ENCODE measurements around the gene LCP1.
"Not testable (repeated sequence)": the region's sequence is repeated elsewhere in the genome, so short reads cannot be mapped to it uniquely, and the experiment has no call there.

Gene LCP1

DNA sequence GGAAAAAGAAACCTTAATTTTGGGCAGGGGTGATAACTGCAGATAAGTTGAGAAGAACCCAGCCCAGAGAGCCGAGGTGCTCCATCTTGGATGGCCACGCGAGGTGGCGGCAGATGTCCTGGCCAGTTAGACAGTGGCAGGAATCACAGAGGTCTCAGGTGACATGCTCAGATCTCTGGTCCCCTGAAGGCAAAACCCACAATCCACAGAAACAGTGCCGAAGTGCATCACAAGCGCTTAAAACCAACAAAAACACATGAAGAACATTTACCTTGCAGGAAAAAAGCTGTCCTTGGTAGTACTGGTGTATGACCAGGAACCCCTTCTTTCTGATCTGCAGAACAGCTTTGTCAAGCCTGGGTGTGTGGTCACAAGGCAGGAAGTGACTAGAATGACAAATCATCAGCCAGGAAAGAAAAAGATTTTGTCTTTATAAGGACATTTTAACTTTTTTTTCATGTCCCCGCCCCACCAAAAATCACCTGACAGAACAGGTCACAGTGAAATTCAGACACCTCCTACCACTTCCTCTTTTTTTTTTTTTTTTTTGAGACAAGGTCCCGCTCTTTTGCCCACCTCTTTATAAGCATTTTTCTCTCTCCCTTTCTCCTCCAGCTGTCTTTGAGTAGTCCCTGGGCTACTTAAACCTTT lies at the start of gene LCP1:
Gene LCP1, minus strand, starts transcription at position 338 of the 651 bp plus-strand sequence. CDS start 22,515 bp downstream, outside the sequence.
- peak within 1 kb of the TSS; percentile 73 for H3K27ac ChIP-seq
- no peak for DNase-seq (ENCODE audit: low read depth, low spot score)
- H3K9ac ChIP-seq (ENCODE audit: insufficient read length) = peak within 1 kb of the TSS; percentile 34
- H3K4me3 ChIP-seq = peak within 1 kb of the TSS; percentile 22; the same call in 1 of the 2 replicates
- TF ChIP-seq EZH2 (IDR thresholded peaks at IDR 0.05) (no peak), POLR2AphosphoS5 (IDR thresholded peaks at IDR 0.05; ENCODE audit: borderline replicate concordance, low read depth, low read length) (no peak), FOXP2 (optimal IDR thresholded peaks at IDR 0.05; ENCODE audit: control extremely low read depth, extremely low read length, insufficient read depth) (no peak)
- no peaks in the 10 kb centered on the region for H3K9me3 ChIP-seq (ENCODE audit: low read depth, low read length)
- H3K36me3 ChIP-seq (ENCODE audit: insufficient read depth, low read length) = no peaks in the 10 kb centered on the region

- TF ChIP-seq EZH2 (IDR thresholded peaks at IDR 0.05) (no peak), POLR2AphosphoS5 (IDR thresholded peaks at IDR 0.05; ENCODE audit: borderline replicate concordance, low read depth, low read length) (no peak), FOXP2 (optimal IDR thresholded peaks at IDR 0.05; ENCODE audit: control extremely low read depth, extremely low read length, insufficient read depth) (no peak)
- no peaks in the 10 kb centered on the region for H3K9me3 ChIP-seq (ENCODE audit: low read depth, low read length)
- H3K4me3 ChIP-seq = no peak overlapping the region
- H3K36me3 ChIP-seq (ENCODE audit: insufficient read depth, low read length) = peaks cover 3% of the 10 kb centered on the region; the same call in 1 of the 2 replicates
- H3K9ac ChIP-seq (ENCODE audit: insufficient read length) = no peak overlapping the region
- no peak for DNase-seq (ENCODE audit: low read depth, low spot score)
- no peak overlapping the region for H3K27ac ChIP-seq
Observed at GRCh38 chr13:46229251-46229650, 47.3 kb upstream of the LCP1 start.

DNA sequence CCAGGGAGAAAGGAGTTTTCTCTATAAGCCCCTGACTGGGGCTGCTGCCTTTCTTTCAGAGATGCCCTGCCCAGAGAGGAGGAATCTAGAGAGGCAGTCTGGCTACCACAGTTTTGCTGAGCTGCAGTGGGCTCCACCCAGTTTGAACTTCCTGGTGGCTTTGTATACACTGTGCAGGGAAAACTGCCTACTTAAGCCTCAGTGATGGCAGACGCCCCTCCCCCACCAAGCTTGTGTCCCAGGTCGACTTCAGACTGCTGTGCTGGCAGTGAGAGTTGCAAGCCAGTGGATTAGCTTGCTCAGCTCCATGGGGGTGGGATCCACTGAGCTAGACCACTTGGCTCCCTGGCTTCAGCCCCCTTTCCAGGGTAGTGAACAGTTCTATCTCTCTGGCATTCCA lies 38.3 kb upstream of the LCP1 start:
- not testable (repeated sequence) for H3K36me3 ChIP-seq (ENCODE audit: insufficient read depth, low read length); H3K9me3 ChIP-seq (ENCODE audit: low read depth, low read length); H3K4me3 ChIP-seq; DNase-seq (ENCODE audit: low read depth, low spot score); H3K27ac ChIP-seq; H3K9ac ChIP-seq (ENCODE audit: insufficient read length)

- H3K36me3 ChIP-seq (ENCODE audit: insufficient read depth, low read length); DNase-seq (ENCODE audit: low read depth, low spot score); H3K27ac ChIP-seq; H3K9me3 ChIP-seq (ENCODE audit: low read depth, low read length); H3K9ac ChIP-seq (ENCODE audit: insufficient read length); H3K4me3 ChIP-seq: not testable (repeated sequence)
Observed at GRCh38 chr13:46214741-46215140, 32.8 kb upstream of the LCP1 start.

DNA sequence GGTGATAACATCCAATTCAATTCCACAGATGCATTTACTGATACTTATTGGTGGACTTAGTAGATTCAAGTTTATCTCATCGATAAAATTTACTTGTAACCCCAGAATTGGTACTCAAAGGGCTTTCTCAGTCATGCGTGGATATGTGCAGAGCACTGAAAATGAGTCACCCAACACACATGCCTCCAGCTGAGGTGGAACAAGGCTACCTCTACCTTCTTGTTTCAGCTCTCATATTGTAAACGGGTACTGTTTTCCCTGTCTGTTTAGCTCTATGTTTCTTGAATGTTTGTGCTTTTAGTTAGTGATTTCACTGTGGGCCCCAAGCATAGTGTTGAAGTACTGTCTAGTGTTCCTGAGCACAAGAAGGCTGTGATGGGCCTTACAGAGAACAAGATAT lies 31.3 kb upstream of the LCP1 start:
- Histone ChIP-seq H3K9ac (ENCODE audit: insufficient read length) (no peak overlapping the region), H3K9me3 (ENCODE audit: low read depth, low read length) (no peaks in the 10 kb centered on the region), H3K4me3 (no peak overlapping the region), H3K27ac (no peak overlapping the region), H3K36me3 (ENCODE audit: insufficient read depth, low read length) (no peaks in the 10 kb centered on the region)
- TF ChIP-seq EZH2 (IDR thresholded peaks at IDR 0.05) (no peak), FOXP2 (optimal IDR thresholded peaks at IDR 0.05; ENCODE audit: control extremely low read depth, extremely low read length, insufficient read depth) (no peak), POLR2AphosphoS5 (IDR thresholded peaks at IDR 0.05; ENCODE audit: borderline replicate concordance, low read depth, low read length) (no peak)
- no peak for DNase-seq (ENCODE audit: low read depth, low spot score)

DNA sequence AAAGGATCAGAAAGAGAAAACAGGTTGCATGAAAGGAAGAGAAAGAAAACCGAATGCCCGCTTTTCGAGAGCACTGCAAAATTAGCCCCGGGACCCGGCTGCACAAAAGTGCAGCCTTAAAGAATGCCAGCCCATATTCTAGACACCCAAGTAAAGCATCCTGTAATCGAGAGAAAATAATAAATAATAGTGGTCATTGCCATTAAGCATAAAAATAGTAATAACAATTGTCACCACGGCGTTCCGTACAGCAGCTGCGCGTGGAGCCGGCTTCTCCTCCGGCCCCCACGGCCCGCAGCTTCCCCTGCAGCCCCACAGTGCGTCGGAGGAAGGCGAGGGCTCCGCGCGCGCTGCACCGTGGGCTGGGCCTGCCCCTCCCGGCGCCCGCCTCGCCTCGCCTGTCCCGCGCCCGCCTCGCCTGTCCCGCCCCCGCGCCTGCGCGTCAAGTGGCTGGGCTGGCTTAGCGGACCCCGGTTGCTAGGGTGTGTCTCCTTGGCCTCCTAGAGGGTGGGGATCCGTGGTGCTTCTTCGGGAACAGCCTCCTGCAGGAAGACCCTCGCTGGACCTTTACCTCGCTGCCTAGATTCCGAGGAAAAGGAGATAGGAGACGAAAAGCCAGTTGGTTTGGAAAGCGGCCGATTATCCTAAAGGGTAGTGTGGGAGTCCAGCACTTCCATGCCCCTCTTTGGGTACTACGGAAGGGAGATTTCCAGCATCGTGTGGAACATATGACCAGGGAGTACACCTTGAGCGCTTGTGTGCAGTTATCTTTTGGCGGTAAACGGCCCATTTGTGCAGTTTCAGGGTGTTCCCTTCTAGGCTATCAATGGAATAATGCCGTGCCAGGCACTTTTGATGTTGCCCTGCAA lies 29.7 kb upstream of the LCP1 start, which contains the start of gene LRRC63:
Gene LRRC63, plus strand, starts transcription at position 446 of the 869 bp plus-strand sequence. CDS start 1,107 bp downstream, outside the sequence.
- Histone ChIP-seq H3K27ac (peak within 1 kb of the TSS; percentile 53; the same call in 1 of the 2 replicates), H3K36me3 (ENCODE audit: insufficient read depth, low read length) (no peaks in the 10 kb centered on the region), H3K9me3 (ENCODE audit: low read depth, low read length) (no peaks in the 10 kb centered on the region), H3K4me3 (peak within 1 kb of the TSS; percentile 99), H3K9ac (ENCODE audit: insufficient read length) (peak within 1 kb of the TSS; percentile 89)
- TF ChIP-seq POLR2AphosphoS5 (IDR thresholded peaks at IDR 0.05; ENCODE audit: borderline replicate concordance, low read depth, low read length) (peak; percentile 75), FOXP2 (optimal IDR thresholded peaks at IDR 0.05; ENCODE audit: control extremely low read depth, extremely low read length, insufficient read depth) (no peak), EZH2 (IDR thresholded peaks at IDR 0.05) (no peak)
- DNase-seq (ENCODE audit: low read depth, low spot score) = no peak

DNA sequence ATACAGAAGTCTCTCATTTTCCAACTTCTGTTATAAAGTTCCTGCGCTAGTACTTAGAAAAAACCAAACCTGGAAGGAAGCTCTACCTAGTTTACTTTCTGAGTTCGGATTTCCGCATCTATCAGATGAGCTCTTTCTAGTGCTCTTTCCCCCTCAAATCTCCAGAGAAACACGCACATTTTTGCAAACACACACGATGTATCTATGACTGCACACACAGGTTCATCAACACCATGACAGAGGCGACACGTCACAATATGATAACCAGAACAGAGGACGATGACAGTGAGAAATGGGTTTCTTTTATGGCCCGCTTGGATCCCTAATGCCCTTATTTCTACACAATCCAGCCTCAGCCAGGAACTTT lies 29.1 kb upstream of the LCP1 start:
- no peaks in the 10 kb centered on the region for H3K36me3 ChIP-seq (ENCODE audit: insufficient read depth, low read length)
- peak overlapping the region; percentile 99 for H3K4me3 ChIP-seq
- no peaks in the 10 kb centered on the region for H3K9me3 ChIP-seq (ENCODE audit: low read depth, low read length)
- peak overlapping the region; percentile 53; the same call in 1 of the 2 replicates for H3K27ac ChIP-seq
- DNase-seq (ENCODE audit: low read depth, low spot score) = no peak
- H3K9ac ChIP-seq (ENCODE audit: insufficient read length) = peak overlapping the region; percentile 89
- TF ChIP-seq EZH2 (IDR thresholded peaks at IDR 0.05) (no peak), POLR2AphosphoS5 (IDR thresholded peaks at IDR 0.05; ENCODE audit: borderline replicate concordance, low read depth, low read length) (no peak), FOXP2 (optimal IDR thresholded peaks at IDR 0.05; ENCODE audit: control extremely low read depth, extremely low read length, insufficient read depth) (no peak)

- peak overlapping the region; percentile 89 for H3K9ac ChIP-seq (ENCODE audit: insufficient read length)
- DNase-seq (ENCODE audit: low read depth, low spot score) = no peak
- TF ChIP-seq FOXP2 (optimal IDR thresholded peaks at IDR 0.05; ENCODE audit: control extremely low read depth, extremely low read length, insufficient read depth) (no peak), EZH2 (IDR thresholded peaks at IDR 0.05) (no peak), POLR2AphosphoS5 (IDR thresholded peaks at IDR 0.05; ENCODE audit: borderline replicate concordance, low read depth, low read length) (no peak)
- H3K4me3 ChIP-seq = peak overlapping the region; percentile 99
- H3K27ac ChIP-seq = peak overlapping the region; percentile 53; the same call in 1 of the 2 replicates
- H3K36me3 ChIP-seq (ENCODE audit: insufficient read depth, low read length) = no peaks in the 10 kb centered on the region
- H3K9me3 ChIP-seq (ENCODE audit: low read depth, low read length) = no peaks in the 10 kb centered on the region
Observed at GRCh38 chr13:46210362-46211083, 28.5 kb upstream of the LCP1 start.
